Cardiac fibroblast (primary cell): Measurements from ENCODE around the gene GFRA3.
"Not testable (repeated sequence)": the region's sequence is repeated elsewhere in the genome, so short reads cannot be mapped to it uniquely, and the experiment has no call there.

ENCODE experiments used
- DNase-seq, 2 donors: peaks; one replicate each; pipeline versions ENCODE4 v3.0.0 to v3.0.0-alpha.2; 2010; ENCODE audit warnings: low read depth in 2 of 2
- H3K4me3 ChIP-seq, 2 donors: replicated peaks in 1 of 2; 1 replicate in 1 of 2; 2 replicates in 1 of 2; pipeline ENCODE4 v1.5.1; 2011; ENCODE audit warnings: low read depth in 2 of 2, low read length in 2 of 2, mild to moderate bottlenecking in 2 of 2, moderate library complexity in 1 of 2
- CTCF ChIP-seq: IDR thresholded peaks from one replicate; pipeline ENCODE4 v1.5.1; 2011; ENCODE audit warnings: low read depth, mild to moderate bottlenecking, low read length, inconsistent platforms

The GFRA3 gene

DNA sequence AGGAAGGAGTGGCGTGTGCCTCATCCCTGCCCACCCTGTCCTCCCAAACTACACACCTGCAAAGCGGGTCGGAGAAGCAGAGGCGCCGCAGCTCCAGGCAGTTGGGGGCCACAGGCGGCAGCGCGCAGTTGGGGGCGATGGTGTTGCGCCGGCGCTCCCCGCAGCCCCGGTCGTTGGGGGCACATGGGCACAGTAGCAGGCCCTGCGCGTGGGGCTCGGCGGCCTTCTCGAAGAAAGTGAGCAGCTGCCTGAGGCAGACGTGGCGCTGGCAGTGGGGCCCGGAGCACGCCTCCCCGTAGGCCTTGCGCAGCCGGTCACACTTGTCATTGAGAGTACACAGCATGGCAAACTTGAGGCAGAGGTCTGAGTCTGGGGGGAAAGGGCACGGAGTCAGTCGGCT is 16.8 kb downstream of the GFRA3 start:
- no peak for TF ChIP-seq CTCF
- H3K4me3 ChIP-seq: no peak overlapping the region
- DNase-seq: no peak

- no peak for DNase-seq
- no peak for TF ChIP-seq CTCF
- H3K4me3 ChIP-seq: no peak overlapping the region
These were observed 21.5 kb downstream of the GFRA3 start for GRCh38 chr5:138252944-138253343.

DNA sequence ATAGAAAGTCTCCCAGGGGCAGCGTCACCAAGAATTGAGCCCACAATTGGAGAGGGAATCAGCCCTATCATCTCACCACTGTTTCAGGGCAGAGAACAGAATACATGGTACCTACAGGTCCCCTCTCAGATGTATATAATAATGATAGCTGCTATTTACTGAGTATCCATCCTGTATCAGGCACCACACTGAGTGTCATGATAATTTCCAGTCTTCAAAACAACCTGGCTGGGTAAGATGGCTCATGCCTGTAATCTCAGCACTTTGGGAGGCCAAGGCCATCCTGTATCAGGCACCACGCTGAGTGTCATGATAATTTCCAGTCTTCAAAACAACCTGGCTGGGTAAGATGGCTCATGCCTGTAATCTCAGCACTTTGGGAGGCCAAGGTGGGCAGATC is 26.6 kb downstream of the GFRA3 start:
- not testable (repeated sequence) for H3K4me3 ChIP-seq, DNase-seq

DNA sequence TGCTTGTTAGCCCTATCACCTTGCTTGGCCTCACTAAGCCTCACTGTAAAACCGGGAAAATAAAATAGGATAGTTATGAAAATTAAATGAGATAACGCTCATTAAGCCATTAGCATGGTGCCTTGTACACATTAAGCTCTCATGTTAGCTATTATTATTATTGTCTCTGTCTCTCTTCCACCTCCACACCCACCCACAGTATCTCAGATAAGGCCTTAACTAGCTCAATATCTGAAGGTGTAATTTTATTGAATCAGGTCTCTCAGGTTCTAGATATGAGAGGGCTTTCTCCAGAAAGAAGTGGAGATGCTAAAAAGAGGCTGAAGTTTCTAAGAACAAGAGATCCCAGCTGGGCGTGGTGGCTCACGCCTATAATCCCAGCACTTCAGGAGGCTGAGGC is 27.6 kb downstream of the GFRA3 start:
- no peak for DNase-seq
- TF ChIP-seq CTCF: no peak
- H3K4me3 ChIP-seq: no peak overlapping the region

DNA sequence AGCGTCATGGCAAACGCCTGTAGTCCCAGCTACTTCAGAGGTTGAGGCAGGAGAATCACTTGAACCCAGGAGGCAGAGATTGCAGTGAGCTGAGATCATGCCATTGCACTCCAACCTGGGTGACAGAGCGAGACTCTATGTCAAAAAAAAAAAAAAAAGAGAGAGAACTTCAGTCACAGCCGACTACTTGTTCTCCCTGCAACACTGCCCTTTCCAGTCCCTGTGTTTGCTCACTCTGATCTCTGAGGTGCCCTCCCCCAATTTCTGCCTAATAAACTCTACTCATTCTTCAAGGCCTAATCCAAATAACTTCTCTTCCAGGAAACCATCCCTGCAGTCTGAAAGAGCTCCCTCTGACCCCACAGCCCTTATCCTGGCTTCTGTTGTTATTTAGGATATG is 28.1 kb downstream of the GFRA3 start:
- DNase-seq: no peak
- no peak overlapping the region for H3K4me3 ChIP-seq
- TF ChIP-seq CTCF: no peak

DNA sequence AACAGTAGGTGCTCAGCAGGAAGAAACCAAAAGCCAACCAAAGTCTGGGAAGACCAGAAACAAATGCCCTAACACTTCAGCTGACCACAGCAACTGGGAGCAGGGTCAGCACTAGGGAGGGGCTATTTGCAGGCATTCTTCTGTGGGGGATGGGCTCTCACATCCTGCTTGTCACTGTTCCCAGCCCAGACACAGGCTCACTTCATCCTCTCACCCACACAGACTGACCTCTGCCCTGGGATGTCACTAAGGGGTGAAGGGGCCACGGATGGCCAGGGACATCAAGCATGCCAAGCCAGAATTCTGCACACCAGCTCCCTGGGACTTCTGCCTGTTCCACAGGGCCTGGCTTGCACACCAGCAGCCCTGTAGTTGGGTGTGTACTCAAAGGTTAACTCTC is 28.7 kb downstream of the GFRA3 start:
- H3K4me3 ChIP-seq: no peak overlapping the region
- TF ChIP-seq CTCF: no peak
- DNase-seq: no peak

DNA sequence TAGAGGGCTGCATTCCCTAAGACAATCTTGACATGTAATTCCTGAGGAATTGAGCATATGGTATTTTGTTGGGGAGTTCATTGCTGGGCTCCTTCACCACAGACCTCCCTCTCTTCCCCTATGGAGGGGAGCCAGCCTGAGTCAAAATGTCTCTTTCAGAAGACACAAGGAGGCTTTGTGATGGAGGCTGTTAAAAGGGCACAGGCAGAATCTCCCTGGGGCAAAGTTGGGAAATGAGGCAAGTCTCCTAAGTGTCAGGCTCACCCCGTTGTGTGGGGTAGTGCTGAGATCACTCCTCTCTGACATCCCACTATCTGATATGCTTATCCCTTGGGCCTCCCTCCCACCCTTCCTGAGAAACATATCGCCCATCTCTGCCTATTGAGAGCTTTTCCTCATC is 30.6 kb downstream of the GFRA3 start:
- no peak overlapping the region for H3K4me3 ChIP-seq
- no peak for DNase-seq
- no peak for TF ChIP-seq CTCF
